Esophagus squamous epithelium (tissue), 5 donors: Measurements from ENCODE around the gene PPP2R1A. TPM values are rescaled to one million over a fixed set of nuclear protein-coding genes. Genes with fewer than 3 reads are reported as not detected.

ENCODE experiments used
- DNase-seq: peaks from one replicate; lab custom pipeline; 2025; lab: John Stamatoyannopoulos, UW
- H3K27ac ChIP-seq, 4 donors: fragments of 200-600 bp; sonication (generic); one replicate each; pipeline ENCODE4 v1.5.1; 2016 to 2019; ENCODE audit warnings: mild to moderate bottlenecking in 1 of 4
- H3K27me3 ChIP-seq, 4 donors: fragments of 200-600 bp; sonication (generic); 1 replicate in 3 of 4; 2 replicates in 1 of 4; pipeline versions ENCODE4 v1.5.1 to v1.6.0; 2017 to 2021; ENCODE audit warnings: antibody characterized with exemption in 1 of 4
- H3K36me3 ChIP-seq, 3 donors: fragments of 200-600 bp; sonication (generic); one replicate each; pipeline ENCODE4 v1.5.1; 2016 to 2019
- H3K4me1 ChIP-seq, 3 donors: fragments of 200-600 bp; sonication (generic); one replicate each; pipeline ENCODE4 v1.5.1; 2017 to 2019
- H3K4me3 ChIP-seq, 4 donors: fragments of 200-600 bp; sonication (generic); 1 replicate in 3 of 4; 2 replicates in 1 of 4; pipeline ENCODE4 v1.5.1; 2016 to 2019; ENCODE audit warnings: mild to moderate bottlenecking in 2 of 4, moderate library complexity in 1 of 4
- H3K9me3 ChIP-seq, 3 donors: fragments of 200-600 bp; sonication (generic); one replicate each; pipeline ENCODE4 v1.5.1; 2016 to 2019
- POLR2A ChIP-seq, 4 donors: fragments of 450-650 bp; IDR thresholded peaks; one replicate each; pipeline ENCODE4 v1.6.1; 2017; ENCODE audit warnings: antibody characterized with exemption in 4 of 4, mild to moderate bottlenecking in 4 of 4, moderate library complexity in 3 of 4
- WGBS, 2 donors: methylation state at CpG; one replicate each; pipeline ENCODE4 v1.1.5; 2018; 5-methylcytosine and 5-hydroxymethylcytosine counted together
- intact Hi-C: fragments of 100-400 bp; cut with DNase I; formaldehyde crosslinking; loops from one replicate; pipeline ENCODE4 v1.15.0; 2022
- total RNA-seq, 4 donors: library from RNA; depleted of rRNA; stranded (reverse); fragments of >200 nt; gene quantifications; one replicate each; pipeline ENCODE4 v1.1.0, GENCODE V29; 2016
- TF ChIP-seq, protein P1 (sequence below), 6 experiments: fragments of 450-650 bp in 4 of 6; fragments of 200-600 bp in 2 of 6; sonication (generic) in 2 of 6; IDR thresholded peaks; one replicate each; pipeline ENCODE4 v1.5.1; 2016 to 2019; ENCODE audit warnings: antibody characterized with exemption in 6 of 6, mild to moderate bottlenecking in 4 of 6, moderate library complexity in 4 of 6
- donor health status: DM: yes; HTN: yes; CAD: no.

Gene PPP2R1A
- total RNA-seq, 4 donors from 2014 or later = 126 to 225 (median 152) TPM

DNA sequence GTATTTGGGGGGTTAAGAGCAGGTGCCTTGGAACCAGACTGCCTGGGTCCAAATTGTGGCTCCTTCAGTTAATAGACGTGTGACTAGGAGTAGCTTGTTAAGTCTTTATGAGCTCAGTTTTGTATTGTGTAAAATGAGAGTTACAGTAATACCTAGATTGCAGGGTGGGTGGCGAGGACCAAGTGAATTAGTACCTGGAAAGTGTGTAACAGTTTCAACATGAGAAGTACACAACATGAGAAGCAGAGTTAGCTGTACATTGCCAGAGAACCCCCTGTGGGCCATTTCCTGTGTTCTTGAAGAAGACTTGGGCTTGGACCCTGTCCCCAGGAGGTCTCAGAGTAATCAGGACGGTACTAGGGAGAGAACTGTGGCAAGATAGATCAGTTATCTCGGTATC is 36.8 kb downstream of the PPP2R1A start:
- no peak for DNase-seq
- Histone ChIP-seq H3K27ac (no peak overlapping the region), H3K4me3 (no peak overlapping the region), H3K27me3 (no peaks in the 10 kb centered on the region), H3K36me3 (peaks cover 27 to 90% (median 51%) of the 10 kb centered on the region in 3 donors), H3K9me3 (no peaks in the 10 kb centered on the region), H3K4me1 (no peaks in the 10 kb centered on the region)
- intact Hi-C loops = no loop called here
- 72 to 82% methylated on average over 4 of the region's 4 CpGs for WGBS, 2 donors
- TF ChIP-seq POLR2A (IDR thresholded peaks at IDR 0.05) = no peak
- TF ChIP-seq, protein P1, sequence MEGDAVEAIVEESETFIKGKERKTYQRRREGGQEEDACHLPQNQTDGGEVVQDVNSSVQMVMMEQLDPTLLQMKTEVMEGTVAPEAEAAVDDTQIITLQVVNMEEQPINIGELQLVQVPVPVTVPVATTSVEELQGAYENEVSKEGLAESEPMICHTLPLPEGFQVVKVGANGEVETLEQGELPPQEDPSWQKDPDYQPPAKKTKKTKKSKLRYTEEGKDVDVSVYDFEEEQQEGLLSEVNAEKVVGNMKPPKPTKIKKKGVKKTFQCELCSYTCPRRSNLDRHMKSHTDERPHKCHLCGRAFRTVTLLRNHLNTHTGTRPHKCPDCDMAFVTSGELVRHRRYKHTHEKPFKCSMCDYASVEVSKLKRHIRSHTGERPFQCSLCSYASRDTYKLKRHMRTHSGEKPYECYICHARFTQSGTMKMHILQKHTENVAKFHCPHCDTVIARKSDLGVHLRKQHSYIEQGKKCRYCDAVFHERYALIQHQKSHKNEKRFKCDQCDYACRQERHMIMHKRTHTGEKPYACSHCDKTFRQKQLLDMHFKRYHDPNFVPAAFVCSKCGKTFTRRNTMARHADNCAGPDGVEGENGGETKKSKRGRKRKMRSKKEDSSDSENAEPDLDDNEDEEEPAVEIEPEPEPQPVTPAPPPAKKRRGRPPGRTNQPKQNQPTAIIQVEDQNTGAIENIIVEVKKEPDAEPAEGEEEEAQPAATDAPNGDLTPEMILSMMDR (IDR thresholded peaks at IDR 0.05) = no peak

- peaks cover 21 to 83% (median 44%) of the 10 kb centered on the region in 3 donors for H3K36me3 ChIP-seq
- no peaks in the 10 kb centered on the region for H3K27me3 ChIP-seq
- intact Hi-C loops = no loop called here
Observed at GRCh38 chr19:52227196-52227940, 37.5 kb downstream of the PPP2R1A start.

DNA sequence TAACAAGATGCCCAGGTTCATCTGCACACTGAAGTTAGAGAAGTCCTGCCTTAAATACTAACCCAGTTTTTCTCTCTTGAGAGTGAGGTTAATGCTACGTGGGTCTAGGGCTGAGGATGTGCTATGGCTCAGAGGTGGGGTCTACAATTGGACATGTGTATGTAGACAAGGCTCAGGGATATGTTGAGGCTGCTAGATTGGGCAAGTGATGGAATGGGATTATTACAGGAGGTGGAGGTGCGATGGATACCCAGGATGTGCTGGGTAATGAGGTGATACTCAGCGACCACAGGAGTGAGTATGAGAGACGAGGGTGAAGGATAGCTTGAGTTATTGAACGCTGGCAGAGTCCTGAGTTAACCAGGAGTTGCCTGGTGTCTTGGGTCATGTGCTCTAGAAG is 38.1 kb downstream of the PPP2R1A start:
- Histone ChIP-seq H3K9me3 (no peaks in the 10 kb centered on the region), H3K27me3 (no peaks in the 10 kb centered on the region), H3K36me3 (peaks cover 20 to 77% (median 38%) of the 10 kb centered on the region in 3 donors), H3K4me3 (no peak overlapping the region), H3K27ac (no peak overlapping the region), H3K4me1 (no peaks in the 10 kb centered on the region)
- TF ChIP-seq, protein P1 (IDR thresholded peaks at IDR 0.05) = no peak
- TF ChIP-seq POLR2A (IDR thresholded peaks at IDR 0.05) = no peak
- WGBS, 2 donors = 85 to 90% methylated on average over 5 of the region's 5 CpGs
- intact Hi-C loops = no loop called here
- no peak for DNase-seq

More at GRCh38 chr19:52227196-52227940, 37.5 kb downstream of the PPP2R1A start:
- no peaks in the 10 kb centered on the region for H3K4me1 ChIP-seq
- 82 to 84% methylated on average over 9 to 10 of the region's 10 CpGs for WGBS, 2 donors
- no peak overlapping the region for H3K4me3 ChIP-seq
- H3K27ac ChIP-seq = no peak overlapping the region
- no peaks in the 10 kb centered on the region for H3K9me3 ChIP-seq
- TF ChIP-seq, protein P1 (IDR thresholded peaks at IDR 0.05) = no peak
- no peak for TF ChIP-seq POLR2A (IDR thresholded peaks at IDR 0.05)
- DNase-seq = no peak

- TF ChIP-seq, protein P1 (IDR thresholded peaks at IDR 0.05) = no peak
- no peak for TF ChIP-seq POLR2A (IDR thresholded peaks at IDR 0.05)
- Histone ChIP-seq H3K9me3 (no peaks in the 10 kb centered on the region), H3K27me3 (no peaks in the 10 kb centered on the region)
Observed at GRCh38 chr19:52229524-52229923, 39.7 kb downstream of the PPP2R1A start.

DNA sequence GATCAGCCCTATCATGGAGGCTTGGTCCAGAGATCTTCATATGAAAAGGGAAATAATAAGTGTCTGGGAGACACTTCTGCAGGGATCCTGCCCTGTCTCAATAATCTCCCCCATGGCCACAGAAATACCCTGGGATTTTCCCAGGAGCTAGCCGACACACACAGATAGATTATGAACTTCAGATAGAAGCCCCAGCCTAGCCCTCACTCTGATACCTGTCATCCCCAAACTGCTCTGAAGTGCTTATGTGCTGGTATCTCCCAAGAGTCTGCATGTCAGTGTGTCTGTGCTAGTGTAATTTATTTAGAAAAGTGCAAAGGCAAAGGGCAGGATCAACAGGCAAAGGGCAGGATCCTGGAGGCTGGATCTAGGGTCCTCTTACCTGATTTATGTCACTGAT is 40.8 kb downstream of the PPP2R1A start:
- Histone ChIP-seq H3K36me3 (peaks cover 10 to 50% (median 14%) of the 10 kb centered on the region in 3 donors), H3K27me3 (no peaks in the 10 kb centered on the region), H3K9me3 (no peaks in the 10 kb centered on the region), H3K4me1 (no peaks in the 10 kb centered on the region), H3K27ac (no peak overlapping the region), H3K4me3 (no peak overlapping the region)
- intact Hi-C loops = no loop called here
- no peak for DNase-seq
- TF ChIP-seq, protein P1 (IDR thresholded peaks at IDR 0.05) = no peak
- TF ChIP-seq POLR2A (IDR thresholded peaks at IDR 0.05) = no peak
- 75% methylated on average over 1 of the region's 1 CpG; no CpG with 5 or more reads in 1 of the 2 donors for WGBS, 2 donors

More at GRCh38 chr19:52229524-52229923, 39.7 kb downstream of the PPP2R1A start:
- H3K4me1 ChIP-seq = no peaks in the 10 kb centered on the region
- no peak overlapping the region for H3K27ac ChIP-seq
- no peak for DNase-seq
- no peak overlapping the region for H3K4me3 ChIP-seq
- 87 to 88% methylated on average over 6 of the region's 6 CpGs for WGBS, 2 donors
- intact Hi-C loops = no loop called here
- peaks cover 13 to 61% (median 22%) of the 10 kb centered on the region in 3 donors for H3K36me3 ChIP-seq
